AG09319 (cell line): ENCODE results near the gene SMLR1.

ENCODE experiments used
- DNase-seq: peaks from one replicate; pipeline ENCODE4 v3.0.0-alpha.2; 2010; ENCODE audit warnings: low read depth; ENCODE audit errors: extremely low read depth
- CTCF ChIP-seq: IDR thresholded peaks from 2 replicates; pipeline ENCODE4 v1.5.1; 2011; ENCODE audit warnings: low read depth, mild to moderate bottlenecking, inconsistent platforms, low read length, moderate library complexity

SMLR1 gene

DNA sequence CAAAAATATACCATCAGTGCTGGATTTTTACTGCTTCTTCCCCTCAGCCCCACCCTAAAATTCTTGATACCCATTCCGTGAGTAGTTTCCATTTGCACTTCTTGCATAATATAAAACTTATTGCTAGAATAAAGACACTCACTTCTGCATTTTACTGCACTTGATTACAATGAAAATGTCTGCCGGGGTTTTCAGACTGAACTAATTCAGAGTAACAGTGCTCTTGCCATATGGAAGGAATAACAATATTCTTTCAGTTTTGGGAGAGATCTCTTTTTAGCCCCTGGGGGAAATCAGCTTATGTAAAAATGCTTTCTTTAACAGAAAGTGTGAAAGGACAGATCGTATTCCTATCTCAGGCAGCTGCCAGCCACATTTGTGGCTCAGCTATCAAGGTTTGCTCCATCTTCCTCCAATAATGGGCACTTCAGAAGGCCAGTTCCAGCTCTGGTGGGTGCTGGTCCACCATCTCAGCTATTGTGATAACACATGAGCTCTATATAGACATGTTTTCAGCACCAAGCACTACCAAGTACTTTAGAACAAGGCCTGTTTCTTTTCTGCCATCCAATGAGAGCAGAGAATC lies 8.9 kb downstream of the SMLR1 start:
- DNase-seq = no peak
- TF ChIP-seq CTCF = no peak

DNA sequence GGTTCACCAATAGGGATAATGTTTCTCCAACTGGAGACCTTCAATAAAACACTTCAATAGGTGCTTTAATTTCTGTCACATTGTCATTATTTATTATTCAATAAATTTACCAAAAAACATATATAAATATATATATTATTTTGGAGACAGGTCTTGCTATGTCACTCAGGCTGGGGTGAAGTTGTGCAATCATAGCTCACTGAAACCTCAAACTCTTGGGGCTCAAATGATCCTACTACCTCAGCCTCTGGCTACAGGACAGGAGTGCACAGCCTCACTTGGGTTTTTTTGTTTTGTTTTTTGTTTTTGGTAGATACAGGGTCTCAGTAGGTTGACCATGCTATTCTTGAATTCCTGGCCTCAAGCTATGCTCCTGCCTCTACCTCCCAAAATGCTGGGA lies 9.9 kb downstream of the SMLR1 start:
- no peak for DNase-seq
- no peak for TF ChIP-seq CTCF

DNA sequence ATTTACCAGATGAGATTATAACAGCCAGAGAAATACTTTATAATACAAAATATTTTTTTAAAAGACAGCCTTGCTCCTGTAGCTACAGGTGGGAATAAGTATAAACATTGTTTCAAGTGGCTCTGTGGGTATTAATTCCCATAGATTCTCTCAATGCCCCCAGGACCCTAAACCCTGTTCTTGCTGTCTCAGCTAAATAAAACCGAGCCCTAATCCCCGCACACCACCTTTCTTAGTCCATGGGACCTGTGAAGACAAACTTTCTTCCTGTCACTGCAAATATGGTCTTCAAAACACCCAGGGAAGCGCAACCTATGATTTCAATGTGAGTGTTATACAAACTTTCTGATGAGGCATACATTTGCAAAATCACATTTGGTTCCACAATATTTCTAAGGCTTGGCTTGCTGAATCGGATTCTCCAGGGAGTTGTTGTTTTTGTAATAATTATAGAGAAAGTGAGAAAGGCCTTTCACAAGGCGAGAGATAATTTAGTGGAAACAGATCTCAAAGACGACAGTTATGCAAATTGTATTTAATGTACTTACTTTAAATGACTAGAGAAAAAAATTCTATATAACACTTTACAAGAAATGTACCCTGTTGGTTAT lies 11.1 kb downstream of the SMLR1 start:
- DNase-seq = no peak
- no peak for TF ChIP-seq CTCF

GRCh38 chr6:130838951-130839350 lies 11.7 kb downstream of the SMLR1 start:
- TF ChIP-seq CTCF = no peak
- no peak for DNase-seq

DNA sequence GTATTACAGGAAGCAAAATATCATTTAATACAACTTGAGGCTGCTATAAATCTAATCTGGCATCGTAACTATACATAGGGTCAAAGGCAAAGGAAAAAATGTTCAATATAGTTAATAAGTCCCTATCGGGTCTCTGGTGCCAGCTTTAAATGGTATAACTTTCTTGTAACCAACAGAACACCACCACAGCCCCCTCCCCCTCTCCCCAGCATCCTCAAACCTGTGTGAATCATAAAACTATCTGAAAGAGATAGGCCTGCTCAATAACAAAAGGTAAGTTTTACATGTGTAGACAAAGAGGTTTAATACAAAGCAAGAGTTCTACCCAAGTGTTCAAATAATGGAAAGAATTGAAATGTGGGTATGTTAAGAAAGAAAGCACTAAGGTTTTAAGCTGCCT lies 12.2 kb downstream of the SMLR1 start:
- no peak for DNase-seq
- no peak for TF ChIP-seq CTCF

DNA sequence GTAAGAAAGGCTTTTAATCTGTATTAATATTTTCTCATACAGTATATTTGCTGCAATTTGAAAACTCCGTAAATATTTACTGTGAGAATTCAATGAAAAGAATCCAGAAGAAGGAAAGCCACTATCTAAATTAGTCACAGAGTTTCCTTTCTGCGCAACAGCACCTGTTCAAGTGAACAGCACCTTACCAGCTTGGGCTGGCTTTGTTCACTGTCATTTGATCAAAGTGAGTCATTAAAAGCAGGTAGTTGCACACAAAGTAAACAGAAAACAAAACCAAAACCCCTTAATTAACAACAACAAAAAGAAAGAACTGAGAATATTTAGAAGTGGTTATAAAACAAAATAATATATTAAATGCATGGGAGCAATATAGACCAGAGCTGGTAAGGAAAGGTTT lies 12.8 kb downstream of the SMLR1 start:
- no peak for DNase-seq
- no peak for TF ChIP-seq CTCF

DNA sequence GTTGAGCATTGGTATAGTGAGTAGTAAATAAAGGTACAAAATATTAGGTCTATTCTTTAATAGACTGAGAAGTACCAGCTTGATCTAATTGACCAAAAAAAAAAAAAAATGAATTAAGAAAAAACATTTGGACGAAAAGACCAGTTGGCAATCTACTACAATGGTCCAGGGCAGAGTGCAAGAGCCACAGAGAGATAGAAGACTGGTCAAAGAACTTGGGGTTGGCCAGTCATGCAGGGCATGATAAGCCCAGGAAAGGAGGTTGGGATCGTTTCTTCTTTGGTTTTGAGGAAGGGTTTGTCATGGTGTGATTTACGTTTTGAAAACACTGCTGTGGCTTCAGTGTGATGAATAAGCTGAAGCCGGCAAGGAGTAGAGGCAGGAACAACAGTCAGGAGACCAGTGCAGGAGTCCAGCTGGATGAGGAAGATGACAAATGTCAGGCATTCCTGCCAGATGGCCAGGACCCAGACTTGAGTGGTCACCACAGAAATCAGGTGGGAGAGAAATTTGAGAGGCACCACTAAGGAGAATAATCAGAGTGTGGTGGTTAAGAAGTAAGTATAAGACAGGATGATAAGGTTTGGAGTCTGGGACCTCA lies 14.0 kb downstream of the SMLR1 start:
- TF ChIP-seq CTCF = no peak
- DNase-seq = no peak
